Keratinocyte (primary cell): Measurements from ENCODE around the gene METTL27.

Experiments
- CTCF ChIP-seq, 3 experiments: IDR thresholded peaks in 1 of 3; conservative IDR thresholded peaks in 1 of 3; optimal IDR thresholded peaks in 1 of 3; 2 replicates in 2 of 3; 3 replicates in 1 of 3; pipeline versions ENCODE3 to v1.5.1; 2011; ENCODE audit warnings: low read length in 3 of 3, mild to moderate bottlenecking in 3 of 3, moderate library complexity in 2 of 3, control low read depth in 1 of 3, inconsistent platforms in 1 of 3; ENCODE audit not compliant: insufficient read depth in 2 of 3; ENCODE audit errors: extremely low read depth in 1 of 3
- EZH2 ChIP-seq: IDR thresholded peaks from one replicate; pipeline ENCODE4 v1.6.1; 2012; ENCODE audit warnings: inconsistent platforms, mild to moderate bottlenecking, low read length, moderate library complexity

DNA sequence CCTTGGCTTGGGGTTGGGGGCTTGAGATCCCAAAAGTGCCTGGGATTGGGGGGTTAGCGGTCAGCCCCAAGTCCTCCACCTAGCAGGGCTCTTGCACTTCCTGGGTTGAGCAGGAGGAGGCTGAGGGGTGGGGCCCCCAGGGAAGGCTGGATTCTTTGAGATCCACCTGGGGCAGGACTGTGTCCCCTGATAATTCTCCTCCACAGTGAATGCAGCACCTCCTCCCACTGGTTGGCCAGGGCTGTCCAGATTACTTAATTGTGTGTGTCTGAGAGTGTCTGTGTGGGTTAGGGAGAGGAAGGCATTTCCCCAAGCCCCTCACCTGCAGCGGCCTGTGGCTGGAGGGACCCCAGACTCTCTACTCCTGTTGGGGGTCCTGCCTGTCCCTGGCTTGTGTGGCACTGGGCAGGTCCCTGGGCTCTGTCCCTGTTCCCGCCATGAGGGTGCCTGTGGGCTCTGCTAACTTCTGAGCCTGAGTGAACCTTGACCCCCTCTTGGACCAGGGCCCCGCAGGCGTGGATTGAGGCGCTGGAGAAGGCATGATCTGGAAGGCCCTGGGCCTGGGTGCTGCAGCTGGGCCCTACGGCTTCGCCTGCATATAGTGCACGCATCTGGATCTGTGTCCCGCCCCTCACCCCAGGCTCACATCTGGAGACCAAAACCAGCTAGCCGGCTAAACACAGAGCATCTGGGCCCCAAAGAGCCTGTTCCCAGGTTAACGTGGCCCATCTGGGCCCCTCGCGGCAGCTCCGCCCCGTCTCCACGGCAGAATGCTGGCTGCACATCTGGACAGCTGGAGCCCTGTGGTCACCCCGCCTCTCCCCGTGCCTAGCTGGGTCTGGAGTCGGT is 29.1 kb upstream of the METTL27 start:
- TF ChIP-seq CTCF (optimal IDR thresholded peaks at IDR 0.05 in 1 of 3, IDR thresholded peaks at IDR 0.05 in 1 of 3, conservative IDR thresholded peaks at IDR 0.05 in 1 of 3; ENCODE audit: extremely low read depth in 1 of 3, insufficient read depth in 2 of 3, low read length in 3 of 3) (no peak), EZH2 (no peak)
